Gastroesophageal sphincter (tissue), 3 donors: Measurements from ENCODE around the gene MMP21.

Experiments
- EP300 ChIP-seq: sonication (generic); formaldehyde crosslinking; IDR thresholded peaks from one replicate; pipeline ENCODE4 v1.6.1; 2017; ENCODE audit warnings: antibody characterized with exemption, mild to moderate bottlenecking
- POLR2A ChIP-seq, 2 donors: fragments of 450-650 bp; IDR thresholded peaks; one replicate each; pipeline ENCODE4 v1.6.1; 2017; ENCODE audit warnings: antibody characterized with exemption in 2 of 2, mild to moderate bottlenecking in 2 of 2, moderate library complexity in 1 of 2
- POLR2AphosphoS5 ChIP-seq: sonication (generic); formaldehyde crosslinking; IDR thresholded peaks from one replicate; pipeline ENCODE4 v1.6.1; 2017; ENCODE audit warnings: antibody characterized with exemption
- TF ChIP-seq, protein P1 (sequence below), 4 experiments: fragments of 200-600 bp in 2 of 4; fragments of 450-650 bp in 2 of 4; sonication (generic) in 1 of 4; IDR thresholded peaks; one replicate each; pipeline ENCODE4 v1.5.1; 2017 to 2019; ENCODE audit warnings: antibody characterized with exemption in 4 of 4, mild to moderate bottlenecking in 2 of 4, moderate library complexity in 2 of 4

DNA sequence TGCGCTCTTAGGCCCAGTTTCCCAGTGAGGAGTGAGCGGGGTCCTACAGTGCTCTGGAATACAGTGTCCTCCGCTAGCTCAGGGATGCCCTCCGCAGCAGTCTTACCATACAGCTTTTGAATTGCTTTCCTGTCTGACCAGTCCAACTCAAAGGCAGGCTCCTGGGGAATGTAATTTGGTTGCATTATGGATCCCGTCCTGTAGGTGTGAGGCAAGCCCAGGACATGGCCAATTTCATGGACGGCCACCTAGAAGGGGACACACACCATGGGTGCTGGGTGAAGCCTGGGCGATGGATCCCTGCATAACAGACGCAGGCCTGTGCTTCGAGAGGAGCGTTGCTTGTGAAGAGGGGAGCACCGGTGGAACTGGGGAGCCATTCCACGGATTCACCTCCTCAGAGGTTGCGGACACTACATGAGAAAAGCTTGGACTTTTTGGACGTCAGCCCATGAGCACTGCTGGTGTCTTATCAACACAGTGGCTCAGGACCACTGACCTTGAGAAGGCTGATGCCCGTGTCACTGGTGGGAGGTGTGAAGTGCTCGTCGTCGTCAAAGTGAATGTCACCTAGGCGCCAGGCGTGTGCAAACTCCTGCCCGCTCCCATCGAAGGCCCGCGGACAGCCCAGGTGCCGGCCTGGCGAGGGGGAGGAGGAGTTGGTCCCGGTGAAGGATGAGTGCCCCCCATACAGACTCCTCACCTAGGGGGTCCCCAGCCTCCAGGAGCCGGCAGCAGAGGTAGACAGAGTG lies 3.3 kb downstream of the MMP21 start:
- TF ChIP-seq, protein P1, sequence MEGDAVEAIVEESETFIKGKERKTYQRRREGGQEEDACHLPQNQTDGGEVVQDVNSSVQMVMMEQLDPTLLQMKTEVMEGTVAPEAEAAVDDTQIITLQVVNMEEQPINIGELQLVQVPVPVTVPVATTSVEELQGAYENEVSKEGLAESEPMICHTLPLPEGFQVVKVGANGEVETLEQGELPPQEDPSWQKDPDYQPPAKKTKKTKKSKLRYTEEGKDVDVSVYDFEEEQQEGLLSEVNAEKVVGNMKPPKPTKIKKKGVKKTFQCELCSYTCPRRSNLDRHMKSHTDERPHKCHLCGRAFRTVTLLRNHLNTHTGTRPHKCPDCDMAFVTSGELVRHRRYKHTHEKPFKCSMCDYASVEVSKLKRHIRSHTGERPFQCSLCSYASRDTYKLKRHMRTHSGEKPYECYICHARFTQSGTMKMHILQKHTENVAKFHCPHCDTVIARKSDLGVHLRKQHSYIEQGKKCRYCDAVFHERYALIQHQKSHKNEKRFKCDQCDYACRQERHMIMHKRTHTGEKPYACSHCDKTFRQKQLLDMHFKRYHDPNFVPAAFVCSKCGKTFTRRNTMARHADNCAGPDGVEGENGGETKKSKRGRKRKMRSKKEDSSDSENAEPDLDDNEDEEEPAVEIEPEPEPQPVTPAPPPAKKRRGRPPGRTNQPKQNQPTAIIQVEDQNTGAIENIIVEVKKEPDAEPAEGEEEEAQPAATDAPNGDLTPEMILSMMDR (IDR thresholded peaks at IDR 0.05), result no peak
- no peak for TF ChIP-seq EP300
- no peak for TF ChIP-seq POLR2AphosphoS5
- TF ChIP-seq POLR2A (IDR thresholded peaks at IDR 0.05), result no peak
